Measurements from ENCODE around the gene KLHDC7A.

KLHDC7A gene

GRCh38 chr1:18480315-18481189, at the start of gene KLHDC7A:
Gene KLHDC7A (plus strand): TSS chr1:18480930. CDS start chr1:18480982, 52 bp downstream.
- no peak for TF ChIP-seq CTCF (IDR thresholded peaks at IDR 0.05; ENCODE audit: borderline replicate concordance, control extremely low read depth, extremely low read depth, insufficient read depth, missing control alignments)
- DNase-seq (ENCODE audit: low spot score) = no peak
- in situ Hi-C loops (cut with MboI; ENCODE audit: low sequenced_read_pairs, unreplicated experiment) = no loop called here

- no peak for TF ChIP-seq CTCF (IDR thresholded peaks at IDR 0.05; ENCODE audit: borderline replicate concordance, control extremely low read depth, extremely low read depth, insufficient read depth, missing control alignments)
- in situ Hi-C loops (cut with MboI; ENCODE audit: low sequenced_read_pairs, unreplicated experiment) = no loop called here
- no peak for DNase-seq (ENCODE audit: low spot score)
Observed at GRCh38 chr1:18434041-18434440, 46.7 kb upstream of the KLHDC7A start.

- in situ Hi-C loops (cut with MboI; ENCODE audit: low sequenced_read_pairs, unreplicated experiment) = no loop called here
- no peak for DNase-seq (ENCODE audit: low spot score)
- no peak for TF ChIP-seq CTCF (IDR thresholded peaks at IDR 0.05; ENCODE audit: borderline replicate concordance, control extremely low read depth, extremely low read depth, insufficient read depth, missing control alignments)
Observed at GRCh38 chr1:18440385-18441226, 40.1 kb upstream of the KLHDC7A start.

- DNase-seq (ENCODE audit: low spot score) = no peak
- in situ Hi-C loops (cut with MboI; ENCODE audit: low sequenced_read_pairs, unreplicated experiment) = no loop called here
- no peak for TF ChIP-seq CTCF (IDR thresholded peaks at IDR 0.05; ENCODE audit: borderline replicate concordance, control extremely low read depth, extremely low read depth, insufficient read depth, missing control alignments)
Observed at GRCh38 chr1:18443587-18444520, 36.9 kb upstream of the KLHDC7A start.

GRCh38 chr1:18444563-18444962, 36.2 kb upstream of the KLHDC7A start:
- no peak for DNase-seq (ENCODE audit: low spot score)
- TF ChIP-seq CTCF (IDR thresholded peaks at IDR 0.05; ENCODE audit: borderline replicate concordance, control extremely low read depth, extremely low read depth, insufficient read depth, missing control alignments) = no peak
- in situ Hi-C loops (cut with MboI; ENCODE audit: low sequenced_read_pairs, unreplicated experiment) = no loop called here

- in situ Hi-C loops (cut with MboI; ENCODE audit: low sequenced_read_pairs, unreplicated experiment) = no loop called here
- no peak for DNase-seq (ENCODE audit: low spot score)
- TF ChIP-seq CTCF (IDR thresholded peaks at IDR 0.05; ENCODE audit: borderline replicate concordance, control extremely low read depth, extremely low read depth, insufficient read depth, missing control alignments) = no peak
Observed at GRCh38 chr1:18446751-18447150, 34.0 kb upstream of the KLHDC7A start.

All from GM13976 (cell line).